ENCODE results near the gene CFAP46. TPM values are rescaled to one million over a fixed set of nuclear protein-coding genes. Genes with fewer than 3 reads are reported as not detected.

CFAP46 gene
- total RNA-seq, 1 experiment from 2014 or later, result 1.6 TPM

DNA sequence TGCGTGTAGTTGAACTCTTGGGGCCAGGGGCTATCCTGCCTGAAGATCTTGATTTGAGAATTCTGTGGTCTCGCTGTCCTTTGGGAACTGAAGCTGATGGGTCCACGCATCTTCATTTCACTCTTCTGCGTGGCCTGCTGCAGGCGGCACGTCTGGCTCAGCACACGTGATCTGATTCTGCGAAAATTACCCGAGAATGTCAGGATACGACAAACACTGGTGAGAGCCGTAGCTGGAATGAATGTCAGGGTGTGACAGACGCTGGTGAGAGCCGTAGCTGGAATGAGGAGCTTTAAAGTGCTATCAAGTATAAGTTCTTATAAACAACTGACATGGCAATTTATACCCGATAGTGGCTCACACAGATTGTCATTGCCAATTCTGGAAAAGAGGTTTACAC lies 44.6 kb upstream of the CFAP46 start:
- TF ChIP-seq, protein P1, sequence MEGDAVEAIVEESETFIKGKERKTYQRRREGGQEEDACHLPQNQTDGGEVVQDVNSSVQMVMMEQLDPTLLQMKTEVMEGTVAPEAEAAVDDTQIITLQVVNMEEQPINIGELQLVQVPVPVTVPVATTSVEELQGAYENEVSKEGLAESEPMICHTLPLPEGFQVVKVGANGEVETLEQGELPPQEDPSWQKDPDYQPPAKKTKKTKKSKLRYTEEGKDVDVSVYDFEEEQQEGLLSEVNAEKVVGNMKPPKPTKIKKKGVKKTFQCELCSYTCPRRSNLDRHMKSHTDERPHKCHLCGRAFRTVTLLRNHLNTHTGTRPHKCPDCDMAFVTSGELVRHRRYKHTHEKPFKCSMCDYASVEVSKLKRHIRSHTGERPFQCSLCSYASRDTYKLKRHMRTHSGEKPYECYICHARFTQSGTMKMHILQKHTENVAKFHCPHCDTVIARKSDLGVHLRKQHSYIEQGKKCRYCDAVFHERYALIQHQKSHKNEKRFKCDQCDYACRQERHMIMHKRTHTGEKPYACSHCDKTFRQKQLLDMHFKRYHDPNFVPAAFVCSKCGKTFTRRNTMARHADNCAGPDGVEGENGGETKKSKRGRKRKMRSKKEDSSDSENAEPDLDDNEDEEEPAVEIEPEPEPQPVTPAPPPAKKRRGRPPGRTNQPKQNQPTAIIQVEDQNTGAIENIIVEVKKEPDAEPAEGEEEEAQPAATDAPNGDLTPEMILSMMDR (IDR thresholded peaks at IDR 0.05), result no peak
- TF ChIP-seq, protein P2, sequence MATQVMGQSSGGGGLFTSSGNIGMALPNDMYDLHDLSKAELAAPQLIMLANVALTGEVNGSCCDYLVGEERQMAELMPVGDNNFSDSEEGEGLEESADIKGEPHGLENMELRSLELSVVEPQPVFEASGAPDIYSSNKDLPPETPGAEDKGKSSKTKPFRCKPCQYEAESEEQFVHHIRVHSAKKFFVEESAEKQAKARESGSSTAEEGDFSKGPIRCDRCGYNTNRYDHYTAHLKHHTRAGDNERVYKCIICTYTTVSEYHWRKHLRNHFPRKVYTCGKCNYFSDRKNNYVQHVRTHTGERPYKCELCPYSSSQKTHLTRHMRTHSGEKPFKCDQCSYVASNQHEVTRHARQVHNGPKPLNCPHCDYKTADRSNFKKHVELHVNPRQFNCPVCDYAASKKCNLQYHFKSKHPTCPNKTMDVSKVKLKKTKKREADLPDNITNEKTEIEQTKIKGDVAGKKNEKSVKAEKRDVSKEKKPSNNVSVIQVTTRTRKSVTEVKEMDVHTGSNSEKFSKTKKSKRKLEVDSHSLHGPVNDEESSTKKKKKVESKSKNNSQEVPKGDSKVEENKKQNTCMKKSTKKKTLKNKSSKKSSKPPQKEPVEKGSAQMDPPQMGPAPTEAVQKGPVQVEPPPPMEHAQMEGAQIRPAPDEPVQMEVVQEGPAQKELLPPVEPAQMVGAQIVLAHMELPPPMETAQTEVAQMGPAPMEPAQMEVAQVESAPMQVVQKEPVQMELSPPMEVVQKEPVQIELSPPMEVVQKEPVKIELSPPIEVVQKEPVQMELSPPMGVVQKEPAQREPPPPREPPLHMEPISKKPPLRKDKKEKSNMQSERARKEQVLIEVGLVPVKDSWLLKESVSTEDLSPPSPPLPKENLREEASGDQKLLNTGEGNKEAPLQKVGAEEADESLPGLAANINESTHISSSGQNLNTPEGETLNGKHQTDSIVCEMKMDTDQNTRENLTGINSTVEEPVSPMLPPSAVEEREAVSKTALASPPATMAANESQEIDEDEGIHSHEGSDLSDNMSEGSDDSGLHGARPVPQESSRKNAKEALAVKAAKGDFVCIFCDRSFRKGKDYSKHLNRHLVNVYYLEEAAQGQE (IDR thresholded peaks at IDR 0.05; ENCODE audit: insufficient read depth in 1 of 2, low read depth in 2 of 2, low read length in 1 of 2), result no peak
- TF ChIP-seq SIN3A (IDR thresholded peaks at IDR 0.05; ENCODE audit: borderline replicate concordance, insufficient read depth, low read depth, low read length), result no peak
- no peak for TF ChIP-seq TCF7L2 (IDR thresholded peaks at IDR 0.05; ENCODE audit: low read depth, low read length)
- no peak for TF ChIP-seq POLR2AphosphoS5 (IDR thresholded peaks at IDR 0.05; ENCODE audit: low read depth, low read length)
- Histone ChIP-seq H3K4me1 (ENCODE audit: control insufficient read depth, insufficient read depth, low read length) (no peaks in the 10 kb centered on the region; the same call in 1 of the 2 replicates), H3K4me3 (ENCODE audit: low read depth in 2 of 2, low read length in 2 of 2) (no peak overlapping the region), H3K36me3 (ENCODE audit: control insufficient read depth, insufficient read depth, low read length) (no peaks in the 10 kb centered on the region), H3K9me3 (ENCODE audit: control insufficient read depth, insufficient read depth, low read depth, low read length) (no peaks in the 10 kb centered on the region), H3K27me3 (ENCODE audit: control insufficient read depth, insufficient read depth, low read length) (no peaks in the 10 kb centered on the region), H3K27ac (ENCODE audit: low read length) (no peak overlapping the region)
- BruUV-seq (replicated peaks), result no TSS peak
- ATAC-seq (no peak), DNase-seq (ENCODE audit: low read depth, low spot score) (no peak)
- ChIA-PET CTCF (no interaction called here), POLR2A (no interaction called here)
- intact Hi-C loops (cut with micrococcal nuclease; ENCODE audit: unreplicated experiment) (no loop called here), in situ Hi-C loops (cut with HindIII; ENCODE audit: low pct_unique_long_range_greater_than_20kb, low sequenced_read_pairs) (no loop called here)

DNA sequence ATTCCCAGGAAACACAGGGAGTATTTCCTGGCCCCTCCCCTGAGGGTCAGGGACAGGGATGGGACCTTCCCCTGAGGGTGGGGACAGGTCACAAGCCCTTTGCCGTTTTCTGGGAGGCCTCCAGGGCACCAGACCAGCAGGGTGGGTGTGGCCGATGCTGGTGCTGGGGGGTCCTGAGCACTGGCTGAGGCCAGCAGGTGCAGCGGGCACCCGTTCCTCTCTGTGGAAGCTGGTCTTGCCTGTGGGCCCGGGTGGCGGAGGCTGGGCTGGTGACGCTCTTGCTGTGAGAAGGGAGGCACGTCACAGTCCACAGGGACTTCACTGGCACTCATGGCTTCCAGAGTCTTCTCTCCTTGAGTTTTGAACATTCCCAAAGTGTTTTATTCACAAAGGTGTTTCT lies 44.2 kb upstream of the CFAP46 start:
- ChIA-PET POLR2A (no interaction called here), CTCF (no interaction called here)
- intact Hi-C loops (cut with micrococcal nuclease; ENCODE audit: unreplicated experiment) (no loop called here), in situ Hi-C loops (cut with HindIII; ENCODE audit: low pct_unique_long_range_greater_than_20kb, low sequenced_read_pairs) (no loop called here)
- H3K4me1 ChIP-seq (ENCODE audit: control insufficient read depth, insufficient read depth, low read length), result no peaks in the 10 kb centered on the region; the same call in 1 of the 2 replicates
- ATAC-seq (no peak), DNase-seq (ENCODE audit: low read depth, low spot score) (no peak)
- no peaks in the 10 kb centered on the region for H3K27me3 ChIP-seq (ENCODE audit: control insufficient read depth, insufficient read depth, low read length)
- no peaks in the 10 kb centered on the region for H3K36me3 ChIP-seq (ENCODE audit: control insufficient read depth, insufficient read depth, low read length)
- no TSS peak for BruUV-seq (replicated peaks)
- no peaks in the 10 kb centered on the region for H3K9me3 ChIP-seq (ENCODE audit: control insufficient read depth, insufficient read depth, low read depth, low read length)
- H3K4me3 ChIP-seq (ENCODE audit: low read depth in 2 of 2, low read length in 2 of 2), result no peak overlapping the region
- no peak overlapping the region for H3K27ac ChIP-seq (ENCODE audit: low read length)
- TF ChIP-seq POLR2AphosphoS5 (IDR thresholded peaks at IDR 0.05; ENCODE audit: low read depth, low read length), result no peak
- TF ChIP-seq, protein P2 (IDR thresholded peaks at IDR 0.05; ENCODE audit: insufficient read depth in 1 of 2, low read depth in 2 of 2, low read length in 1 of 2), result no peak
- no peak for TF ChIP-seq SIN3A (IDR thresholded peaks at IDR 0.05; ENCODE audit: borderline replicate concordance, insufficient read depth, low read depth, low read length)
- TF ChIP-seq, protein P1 (IDR thresholded peaks at IDR 0.05), result no peak

All from Panc1 (cell line).